Inflammatory macrophage (primary cell): ENCODE measurements around the gene C6orf163.

ENCODE experiments used
- DNase-seq, 2 donors: peaks; one replicate each; pipeline ENCODE4 v3.0.0-alpha.2; 2020 to 2022

C6orf163 gene

GRCh38 chr6:87357479-87358196, 13.0 kb downstream of the C6orf163 start:
- no peak for DNase-seq

GRCh38 chr6:87364602-87365252, 20.1 kb downstream of the C6orf163 start:
- DNase-seq: no peak

- DNase-seq: no peak
Measured at GRCh38 chr6:87366072-87366827, 21.6 kb downstream of the C6orf163 start.

GRCh38 chr6:87366899-87367298, 22.3 kb downstream of the C6orf163 start:
- DNase-seq: no peak

GRCh38 chr6:87373377-87373776, 28.8 kb downstream of the C6orf163 start:
- no peak for DNase-seq

GRCh38 chr6:87375315-87375714, 30.7 kb downstream of the C6orf163 start:
- no peak for DNase-seq

GRCh38 chr6:87376643-87377042, 32.0 kb downstream of the C6orf163 start:
- no peak for DNase-seq

- DNase-seq: peak; percentile 27 to 54
Measured at GRCh38 chr6:87378947-87379346, 34.3 kb downstream of the C6orf163 start.

GRCh38 chr6:87382861-87383260, 38.2 kb downstream of the C6orf163 start:
- no peak for DNase-seq

- DNase-seq: no peak
Measured at GRCh38 chr6:87384038-87384437, 39.4 kb downstream of the C6orf163 start.

GRCh38 chr6:87384449-87384848, 39.8 kb downstream of the C6orf163 start:
- no peak for DNase-seq

GRCh38 chr6:87391334-87391733, 46.7 kb downstream of the C6orf163 start:
- DNase-seq: peak; percentile 6 to 20

GRCh38 chr6:87393026-87393622, 48.5 kb downstream of the C6orf163 start:
- peak; percentile 69 to 85 for DNase-seq

GRCh38 chr6:87395431-87395830, 50.8 kb downstream of the C6orf163 start:
- no peak for DNase-seq

- peak; percentile 58 to 63 for DNase-seq
Measured at GRCh38 chr6:87396595-87397392, 52.2 kb downstream of the C6orf163 start.

- no peak for DNase-seq
Measured at GRCh38 chr6:87397656-87398055, 53.0 kb downstream of the C6orf163 start.

- no peak for DNase-seq
Measured at GRCh38 chr6:87401832-87402231, 57.2 kb downstream of the C6orf163 start.

GRCh38 chr6:87407561-87407900, 62.9 kb downstream of the C6orf163 start:
- peak; percentile 15 to 37 for DNase-seq

GRCh38 chr6:87407901-87408720, 63.5 kb downstream of the C6orf163 start, which contains the start of gene CFAP206:
Gene CFAP206, plus strand, starts transcription at chr6:87407972. Its CDS starts 1,868 bp downstream, at chr6:87409840.
- peak; percentile 73 to 85 for DNase-seq

- no peak for DNase-seq
Measured at GRCh38 chr6:87408721-87409155, 64.1 kb downstream of the C6orf163 start.
